ENCODE data around the gene PSENEN. TPM values are rescaled to one million over a fixed set of nuclear protein-coding genes. Genes with fewer than 3 reads are reported as not detected.

Gene PSENEN
- total RNA-seq, 1 experiment from 2014 or later: 69.7 TPM

DNA sequence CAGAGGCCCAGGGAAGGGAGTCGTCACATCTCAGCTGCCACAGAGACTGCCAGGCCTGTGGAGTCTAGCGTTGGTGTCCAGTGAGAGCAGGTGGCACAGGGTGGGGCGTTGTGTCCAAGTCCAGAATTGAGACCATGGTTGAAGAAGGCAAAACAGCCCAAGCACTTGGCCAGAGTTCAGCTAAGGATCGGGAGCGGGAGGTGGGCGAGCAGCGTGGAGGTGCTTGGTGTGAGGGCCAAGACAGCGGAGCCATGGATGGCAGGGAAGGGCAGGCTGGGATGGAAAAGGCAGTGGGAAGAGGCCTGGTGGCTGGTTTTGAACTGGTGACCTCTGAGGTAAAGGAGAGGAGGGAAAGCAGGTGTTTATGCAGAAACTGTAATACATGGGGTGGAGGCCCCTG lies 11.2 kb upstream of the PSENEN start:
- H2BK120ac ChIP-seq (ENCODE audit: low read depth, low read length, poor library complexity, severe bottlenecking): no peak overlapping the region
- no peak overlapping the region for H3K56ac ChIP-seq (ENCODE audit: insufficient read length, low read depth, low read length)
- H3K14ac ChIP-seq (ENCODE audit: insufficient read depth, low read length): no peak overlapping the region
- H4K20me1 ChIP-seq (ENCODE audit: control insufficient read depth, insufficient read depth, insufficient read length): no peaks in the 10 kb centered on the region
- no peak overlapping the region for H4K91ac ChIP-seq (ENCODE audit: insufficient read length, low read depth, low read length)
- no peak overlapping the region for H2BK12ac ChIP-seq (ENCODE audit: insufficient read length, low read depth, low read length)
- H3K79me2 ChIP-seq (ENCODE audit: insufficient read depth, low read length): no peaks in the 10 kb centered on the region
- WGBS (ENCODE audit: extremely low coverage, insufficient read length, low lambda C conversion rate): no CpG with 5 or more reads among the region's 8 CpGs
- Mint-ChIP-seq H3K27me3 (ENCODE audit: low read depth) (no peaks in the 10 kb centered on the region), H3K27ac (peak overlapping the region in 1 of 3 experiments; percentile 73; a peak in 4 of 7 replicates), H3K4me1 (peaks cover 0 to under 1% of the 10 kb centered on the region in 2 experiments; a peak in 1 of 4 replicates), H3K9me3 (no peaks in the 10 kb centered on the region), H3K36me3 (ENCODE audit: insufficient read depth in 1 of 3, low read depth in 3 of 3) (peaks cover 53 to 78% (median 73%) of the 10 kb centered on the region in 3 experiments), H3K4me3 (no peak overlapping the region; a peak in 1 of 5 replicates)
- no peak for DNase-seq
- no peak overlapping the region for H4K5ac ChIP-seq (ENCODE audit: insufficient read length, low read depth, low read length)
- no peak overlapping the region for H4K8ac ChIP-seq (replicated peaks; ENCODE audit: insufficient read length, low read depth, low read length)
- TF ChIP-seq, protein P1, sequence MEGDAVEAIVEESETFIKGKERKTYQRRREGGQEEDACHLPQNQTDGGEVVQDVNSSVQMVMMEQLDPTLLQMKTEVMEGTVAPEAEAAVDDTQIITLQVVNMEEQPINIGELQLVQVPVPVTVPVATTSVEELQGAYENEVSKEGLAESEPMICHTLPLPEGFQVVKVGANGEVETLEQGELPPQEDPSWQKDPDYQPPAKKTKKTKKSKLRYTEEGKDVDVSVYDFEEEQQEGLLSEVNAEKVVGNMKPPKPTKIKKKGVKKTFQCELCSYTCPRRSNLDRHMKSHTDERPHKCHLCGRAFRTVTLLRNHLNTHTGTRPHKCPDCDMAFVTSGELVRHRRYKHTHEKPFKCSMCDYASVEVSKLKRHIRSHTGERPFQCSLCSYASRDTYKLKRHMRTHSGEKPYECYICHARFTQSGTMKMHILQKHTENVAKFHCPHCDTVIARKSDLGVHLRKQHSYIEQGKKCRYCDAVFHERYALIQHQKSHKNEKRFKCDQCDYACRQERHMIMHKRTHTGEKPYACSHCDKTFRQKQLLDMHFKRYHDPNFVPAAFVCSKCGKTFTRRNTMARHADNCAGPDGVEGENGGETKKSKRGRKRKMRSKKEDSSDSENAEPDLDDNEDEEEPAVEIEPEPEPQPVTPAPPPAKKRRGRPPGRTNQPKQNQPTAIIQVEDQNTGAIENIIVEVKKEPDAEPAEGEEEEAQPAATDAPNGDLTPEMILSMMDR (conservative IDR thresholded peaks at IDR 0.05): no peak
- no peaks in the 10 kb centered on the region for H3K4me1 ChIP-seq (ENCODE audit: insufficient read depth, low read length)
- no peak overlapping the region for H3T11ph ChIP-seq (ENCODE audit: low read length)
- no peak overlapping the region for H2AFZ ChIP-seq (ENCODE audit: low read length)
- H3K79me1 ChIP-seq (ENCODE audit: insufficient read depth, low read depth, low read length, poor library complexity, severe bottlenecking): no peaks in the 10 kb centered on the region
- no peaks in the 10 kb centered on the region for H3K23me2 ChIP-seq (ENCODE audit: insufficient read length, low read depth, low read length, poor library complexity, severe bottlenecking)
- H2BK20ac ChIP-seq (ENCODE audit: low read depth, low read length, poor library complexity, severe bottlenecking): no peak overlapping the region
- H3K4ac ChIP-seq (ENCODE audit: low read depth, low read length): no peak overlapping the region
- no peak overlapping the region for H2BK15ac ChIP-seq (ENCODE audit: low read depth, low read length)
- no peak overlapping the region for H3K4me2 ChIP-seq (ENCODE audit: insufficient read depth, insufficient read length, low read length)
- no peaks in the 10 kb centered on the region for H3K27me3 ChIP-seq (ENCODE audit: insufficient read depth, low read length)
- no peak overlapping the region for H3K9ac ChIP-seq (ENCODE audit: extremely low read depth, insufficient read length, low read length)
- no peak overlapping the region for H3K18ac ChIP-seq (ENCODE audit: insufficient read length, low read depth, low read length)
- H2AK5ac ChIP-seq (ENCODE audit: insufficient read length, low read length): no peak overlapping the region
- H3K23ac ChIP-seq (ENCODE audit: insufficient read length, low read depth, low read length): no peak overlapping the region
- H3K27ac ChIP-seq (ENCODE audit: insufficient read length, low read depth, low read length): no peak overlapping the region
- H3K9me3 ChIP-seq (ENCODE audit: control insufficient read depth, low read depth, low read length): no peaks in the 10 kb centered on the region
- no peak overlapping the region for H2BK5ac ChIP-seq (ENCODE audit: insufficient read length, low read length)
